Epithelial cell of proximal tubule (primary cell): Measurements from ENCODE around the gene BCL7C. TPM values are rescaled to one million over a fixed set of nuclear protein-coding genes. Genes with fewer than 3 reads are reported as not detected.

Experiments
- DNase-seq: peaks from one replicate; pipeline ENCODE4 v3.0.0-alpha.2; 2011; ENCODE audit warnings: low read depth
- H3K4me3 ChIP-seq: 2 replicates; pipeline ENCODE4 v1.5.1; 2011; ENCODE audit warnings: low read depth, mild to moderate bottlenecking, low read length
- CTCF ChIP-seq: conservative IDR thresholded peaks from 2 replicates; pipeline ENCODE4 v1.5.1; 2012; ENCODE audit warnings: low read depth, mild to moderate bottlenecking, low read length
- total RNA-seq: library from RNA; depleted of rRNA; stranded (reverse); fragments of >200 nt; gene quantifications from 2 replicates; pipeline ENCODE4 v1.2.3, GENCODE V29; 2015

Gene BCL7C
- total RNA-seq, 1 donor from 2014 or later: 57.6 TPM

GRCh38 chr16:30886145-30886544 lies 7.7 kb downstream of the BCL7C start:
- TF ChIP-seq CTCF: no peak
- no peak overlapping the region for H3K4me3 ChIP-seq
- DNase-seq: no peak

GRCh38 chr16:30885196-30885595 lies 8.7 kb downstream of the BCL7C start:
- TF ChIP-seq CTCF: no peak
- H3K4me3 ChIP-seq: no peak overlapping the region
- no peak for DNase-seq

GRCh38 chr16:30884760-30885159 lies 9.1 kb downstream of the BCL7C start:
- no peak for TF ChIP-seq CTCF
- no peak for DNase-seq
- no peak overlapping the region for H3K4me3 ChIP-seq

GRCh38 chr16:30882429-30883310 lies 11.2 kb downstream of the BCL7C start:
- H3K4me3 ChIP-seq: no peak overlapping the region
- no peak for TF ChIP-seq CTCF
- DNase-seq: no peak

- H3K4me3 ChIP-seq: peak overlapping the region; percentile 72
- no peak for DNase-seq
- no peak for TF ChIP-seq CTCF
These were observed 17.0 kb downstream of the BCL7C start for GRCh38 chr16:30876867-30877266.

GRCh38 chr16:30875871-30876801 lies 17.7 kb downstream of the BCL7C start:
- no peak for DNase-seq
- peak overlapping the region; percentile 72 for H3K4me3 ChIP-seq
- no peak for TF ChIP-seq CTCF
